HTERT RPE-1 (cell line): ENCODE results near the gene ZSCAN18.
"Not testable (repeated sequence)": the region's sequence is repeated elsewhere in the genome, so short reads cannot be mapped to it uniquely, and the experiment has no call there.

ENCODE experiments used
- in situ Hi-C: fragments of 300-500 bp; cut with MboI; formaldehyde crosslinking; loops from 4 replicates; pipeline ENCODE4 v1.14.3; 2020; ENCODE audit warnings: low sequenced_read_pairs

Gene ZSCAN18, protein sequence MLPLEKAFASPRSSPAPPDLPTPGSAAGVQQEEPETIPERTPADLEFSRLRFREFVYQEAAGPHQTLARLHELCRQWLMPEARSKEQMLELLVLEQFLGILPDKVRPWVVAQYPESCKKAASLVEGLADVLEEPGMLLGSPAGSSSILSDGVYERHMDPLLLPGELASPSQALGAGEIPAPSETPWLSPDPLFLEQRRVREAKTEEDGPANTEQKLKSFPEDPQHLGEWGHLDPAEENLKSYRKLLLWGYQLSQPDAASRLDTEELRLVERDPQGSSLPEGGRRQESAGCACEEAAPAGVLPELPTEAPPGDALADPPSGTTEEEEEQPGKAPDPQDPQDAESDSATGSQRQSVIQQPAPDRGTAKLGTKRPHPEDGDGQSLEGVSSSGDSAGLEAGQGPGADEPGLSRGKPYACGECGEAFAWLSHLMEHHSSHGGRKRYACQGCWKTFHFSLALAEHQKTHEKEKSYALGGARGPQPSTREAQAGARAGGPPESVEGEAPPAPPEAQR

GRCh38 chr19:58097781-58098681 lies at the start of gene ZSCAN18:
Gene ZSCAN18 (minus strand): TSS chr19:58098231. CDS start chr19:58090267, 7,964 bp downstream.
- in situ Hi-C loops = no loop called here

DNA sequence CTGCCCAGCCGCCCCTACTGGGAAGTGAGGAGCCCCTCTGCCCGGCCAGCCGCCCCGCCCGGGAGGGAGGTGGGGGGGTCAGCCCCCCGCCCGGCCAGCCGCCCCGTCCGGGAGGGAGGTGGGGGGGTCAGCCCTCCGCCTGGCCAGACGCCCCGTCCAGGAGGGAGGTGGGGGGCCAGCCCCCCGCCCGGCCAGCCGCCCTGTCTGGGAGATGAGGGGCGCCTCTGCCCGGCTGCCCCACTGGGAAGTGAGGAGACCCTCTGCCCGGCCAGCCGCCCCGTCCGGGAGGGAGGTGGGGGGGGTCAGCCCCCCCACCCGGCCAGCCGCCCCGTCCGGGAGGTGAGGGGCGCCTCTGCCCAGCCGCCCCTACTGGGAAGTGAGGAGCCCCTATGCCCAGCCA lies 49.4 kb upstream of the ZSCAN18 start:
- in situ Hi-C loops = not testable (repeated sequence)

GRCh38 chr19:58145849-58146248 lies 47.8 kb upstream of the ZSCAN18 start:
- in situ Hi-C loops = no loop called here

DNA sequence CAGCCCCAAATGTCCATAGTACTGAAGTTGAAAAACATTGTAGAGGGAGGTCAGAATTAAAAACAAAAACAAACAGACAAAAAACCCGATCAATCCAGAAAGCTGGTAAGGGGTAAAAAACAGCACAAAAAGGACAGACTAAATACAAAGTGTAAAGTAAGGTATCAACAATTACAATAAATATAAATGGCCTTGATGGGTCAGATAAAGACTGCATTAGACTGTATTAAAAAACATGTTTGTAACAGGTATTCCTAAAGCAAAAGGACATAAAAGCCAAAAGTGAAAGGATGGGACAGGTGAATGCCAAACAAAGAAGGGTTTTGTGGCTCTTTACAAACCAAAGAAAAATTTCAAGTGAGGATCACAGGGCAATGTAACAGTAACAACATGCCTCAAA lies 36.2 kb upstream of the ZSCAN18 start:
- in situ Hi-C loops = no loop called here

- in situ Hi-C loops = no loop called here
These were observed 31.3 kb upstream of the ZSCAN18 start for GRCh38 chr19:58129284-58129683.

DNA sequence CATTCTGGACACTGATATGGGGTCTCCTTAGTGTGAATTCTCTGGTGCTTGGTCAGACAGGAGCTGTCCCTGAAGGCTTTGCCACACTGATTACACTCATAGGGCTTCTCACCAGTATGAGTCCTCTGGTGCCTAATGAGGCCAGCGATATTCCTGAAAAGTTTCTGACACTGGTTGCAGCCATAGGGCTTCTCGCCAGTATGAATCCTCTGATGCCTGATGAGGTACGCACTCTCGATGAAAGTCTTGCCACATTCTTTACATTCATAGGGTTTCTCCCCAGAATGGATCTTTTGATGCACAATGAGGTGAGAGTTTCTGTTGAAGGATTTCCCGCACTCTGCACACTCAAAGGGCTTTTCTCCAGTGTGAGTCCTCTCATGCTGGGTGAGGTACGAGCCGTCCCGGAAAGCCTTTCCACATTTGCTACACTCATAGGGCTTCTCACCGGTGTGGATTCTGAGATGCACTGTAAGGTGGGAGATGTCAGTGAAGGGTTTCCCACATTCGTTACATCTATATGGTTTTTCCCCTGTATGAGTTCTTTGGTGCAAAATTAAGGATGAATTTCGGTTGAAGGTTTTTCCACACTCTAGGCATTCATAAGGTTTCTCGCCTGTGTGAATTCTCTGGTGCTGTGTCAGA lies 30.1 kb upstream of the ZSCAN18 start:
- in situ Hi-C loops = no loop called here

GRCh38 chr19:58123354-58123753 lies 25.3 kb upstream of the ZSCAN18 start:
- in situ Hi-C loops = no loop called here

- in situ Hi-C loops = no loop called here
These were observed 21.1 kb upstream of the ZSCAN18 start for GRCh38 chr19:58118979-58119733.

GRCh38 chr19:58117841-58118575 lies 20.0 kb upstream of the ZSCAN18 start:
- in situ Hi-C loops = no loop called here

GRCh38 chr19:58108546-58108817 lies 10.5 kb upstream of the ZSCAN18 start:
- in situ Hi-C loops = no loop called here

DNA sequence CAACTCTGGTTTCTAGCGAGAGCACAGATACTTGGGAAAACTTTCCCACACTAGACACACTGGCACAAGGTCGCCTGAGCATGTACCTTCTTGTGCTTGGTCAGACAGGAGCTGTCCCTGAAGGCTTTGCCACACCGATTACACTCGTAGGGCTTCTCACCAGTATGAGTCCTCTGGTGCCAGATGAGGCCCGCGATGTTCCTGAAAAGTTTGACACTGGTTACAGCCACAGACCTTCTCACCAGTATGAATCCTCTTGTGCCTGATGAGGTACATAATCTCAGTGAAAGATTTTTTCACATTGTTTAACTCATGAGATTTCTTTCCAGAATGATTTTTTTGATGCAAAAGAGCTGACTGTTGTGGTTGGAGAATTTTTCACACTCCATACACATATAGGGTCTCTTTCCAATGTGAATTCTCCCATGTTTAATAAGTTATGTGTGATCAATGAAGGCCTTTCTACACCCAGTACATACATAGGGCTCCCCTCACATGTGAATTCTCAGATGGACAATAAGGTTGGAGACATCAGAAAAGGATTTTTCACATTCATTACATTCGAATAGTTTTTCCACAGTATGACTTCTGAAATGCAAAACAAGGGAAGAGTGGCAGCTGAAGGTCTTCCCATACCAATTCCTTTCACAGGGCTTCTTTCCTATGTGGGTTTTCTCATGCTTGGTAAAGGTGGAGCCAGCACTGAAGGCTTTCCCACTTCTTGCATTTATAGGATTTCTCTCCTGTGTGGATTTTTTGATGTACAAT lies 9.9 kb upstream of the ZSCAN18 start:
- in situ Hi-C loops = no loop called here

- in situ Hi-C loops = no loop called here
These were observed 609 bp upstream of the ZSCAN18 start for GRCh38 chr19:58098682-58098998.

- in situ Hi-C loops = no loop called here
These were observed 682 bp downstream of the ZSCAN18 start for GRCh38 chr19:58097349-58097748.

GRCh38 chr19:58096884-58097283 lies 1.1 kb downstream of the ZSCAN18 start:
- in situ Hi-C loops = no loop called here

- in situ Hi-C loops = no loop called here
These were observed 2.7 kb downstream of the ZSCAN18 start for GRCh38 chr19:58095328-58095727.

DNA sequence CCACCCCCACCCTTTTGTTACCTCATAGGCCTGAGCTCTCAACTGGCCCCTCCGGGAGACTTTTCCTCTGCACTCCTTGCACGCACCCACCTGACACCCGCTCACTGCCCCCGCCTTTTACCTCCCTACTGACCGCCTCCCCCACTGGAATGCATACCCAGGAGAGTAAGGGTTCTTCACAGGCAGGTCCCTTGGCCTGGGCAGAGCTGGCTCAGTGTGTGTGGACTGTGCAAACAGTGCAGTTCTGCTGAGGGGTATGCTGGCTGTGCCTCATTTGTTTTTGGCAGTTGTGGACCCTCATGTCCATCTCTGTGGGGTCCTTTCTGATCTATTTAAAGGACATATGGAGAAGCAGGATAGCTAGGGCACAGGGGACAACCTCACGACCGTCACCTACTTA lies 5.0 kb downstream of the ZSCAN18 start:
- in situ Hi-C loops = no loop called here

DNA sequence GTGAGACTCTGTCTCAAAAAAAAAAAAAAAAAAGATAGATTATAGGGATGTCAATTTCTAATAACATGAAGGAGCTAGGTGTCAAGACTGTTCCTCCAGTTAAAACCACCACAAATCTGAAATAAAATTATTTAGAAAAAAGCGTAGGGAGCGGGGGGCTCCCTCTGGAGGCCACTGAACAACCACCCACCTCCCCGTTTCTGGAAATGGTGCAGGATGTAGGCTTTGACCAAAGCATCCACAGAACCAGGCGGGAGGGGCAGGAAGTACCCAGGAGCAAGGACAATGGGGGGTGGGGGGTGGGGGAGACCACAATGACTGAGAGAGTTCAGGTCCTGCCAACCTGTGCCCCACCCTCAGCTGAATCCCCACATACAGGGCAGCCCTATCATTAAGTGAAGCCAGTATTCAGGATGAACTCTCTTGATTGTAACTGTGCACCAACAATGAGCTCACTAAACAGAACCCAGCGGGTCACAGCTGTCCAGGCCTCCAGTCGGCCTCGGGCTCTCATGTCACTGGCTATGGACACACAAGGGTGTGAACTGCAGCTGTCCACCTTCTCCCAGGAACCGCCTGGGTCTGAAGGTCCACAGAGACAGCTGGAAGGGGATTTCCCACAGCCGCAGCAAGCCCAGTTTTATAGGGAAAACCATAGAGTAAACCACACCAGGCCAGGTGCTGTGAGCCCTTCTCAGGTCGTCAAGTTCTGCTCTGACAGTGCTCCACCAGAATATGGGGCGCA lies 6.6 kb downstream of the ZSCAN18 start:
- in situ Hi-C loops = no loop called here

GRCh38 chr19:58089846-58090245 lies 8.2 kb downstream of the ZSCAN18 start:
- in situ Hi-C loops = no loop called here
